Measurements from ENCODE around the gene HIP1. TPM values are rescaled to one million over a fixed set of nuclear protein-coding genes. Genes with fewer than 3 reads are reported as not detected.
"Not testable (repeated sequence)": the region's sequence is repeated elsewhere in the genome, so short reads cannot be mapped to it uniquely, and the experiment has no call there.

Gene HIP1
- total and polyA plus RNA-seq, 9 of the 15 experiments (the other 6 are each of a cell fraction or from before 2014, with no cell fraction given): 2.4 to 13.7 (median 9.5) TPM

DNA sequence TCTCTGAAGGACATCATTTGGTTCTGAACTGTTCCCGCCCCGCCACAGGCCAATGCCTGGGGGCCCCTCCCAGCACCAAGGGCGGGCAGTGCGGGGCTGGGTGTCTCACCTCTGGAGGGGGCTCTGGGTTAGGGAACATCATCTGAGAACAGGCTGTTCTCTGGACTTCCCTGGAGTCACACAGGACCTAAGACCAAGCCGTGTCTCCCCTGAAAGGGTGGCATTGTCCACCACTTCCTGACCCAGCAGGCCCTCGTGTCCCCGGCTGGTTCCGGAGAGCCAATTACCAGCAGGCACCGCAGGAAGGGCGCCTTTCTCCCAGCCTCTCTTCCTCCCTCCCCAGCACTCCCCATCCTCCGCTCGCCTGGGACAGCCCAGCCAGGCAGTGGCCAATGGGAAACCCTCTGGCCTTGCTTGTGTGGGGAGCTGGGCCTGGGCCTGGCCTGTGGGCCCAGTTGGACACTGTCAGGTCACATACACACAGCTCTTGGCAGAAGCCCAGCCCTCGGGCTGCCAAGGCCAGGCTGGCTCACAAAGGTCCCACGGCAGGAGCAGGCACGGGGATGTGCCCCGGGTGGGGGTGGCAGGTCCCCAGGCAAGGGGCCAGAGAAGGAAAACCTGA, 127.1 kb downstream of the HIP1 start (continued):
- TF ChIP-seq, protein P1, sequence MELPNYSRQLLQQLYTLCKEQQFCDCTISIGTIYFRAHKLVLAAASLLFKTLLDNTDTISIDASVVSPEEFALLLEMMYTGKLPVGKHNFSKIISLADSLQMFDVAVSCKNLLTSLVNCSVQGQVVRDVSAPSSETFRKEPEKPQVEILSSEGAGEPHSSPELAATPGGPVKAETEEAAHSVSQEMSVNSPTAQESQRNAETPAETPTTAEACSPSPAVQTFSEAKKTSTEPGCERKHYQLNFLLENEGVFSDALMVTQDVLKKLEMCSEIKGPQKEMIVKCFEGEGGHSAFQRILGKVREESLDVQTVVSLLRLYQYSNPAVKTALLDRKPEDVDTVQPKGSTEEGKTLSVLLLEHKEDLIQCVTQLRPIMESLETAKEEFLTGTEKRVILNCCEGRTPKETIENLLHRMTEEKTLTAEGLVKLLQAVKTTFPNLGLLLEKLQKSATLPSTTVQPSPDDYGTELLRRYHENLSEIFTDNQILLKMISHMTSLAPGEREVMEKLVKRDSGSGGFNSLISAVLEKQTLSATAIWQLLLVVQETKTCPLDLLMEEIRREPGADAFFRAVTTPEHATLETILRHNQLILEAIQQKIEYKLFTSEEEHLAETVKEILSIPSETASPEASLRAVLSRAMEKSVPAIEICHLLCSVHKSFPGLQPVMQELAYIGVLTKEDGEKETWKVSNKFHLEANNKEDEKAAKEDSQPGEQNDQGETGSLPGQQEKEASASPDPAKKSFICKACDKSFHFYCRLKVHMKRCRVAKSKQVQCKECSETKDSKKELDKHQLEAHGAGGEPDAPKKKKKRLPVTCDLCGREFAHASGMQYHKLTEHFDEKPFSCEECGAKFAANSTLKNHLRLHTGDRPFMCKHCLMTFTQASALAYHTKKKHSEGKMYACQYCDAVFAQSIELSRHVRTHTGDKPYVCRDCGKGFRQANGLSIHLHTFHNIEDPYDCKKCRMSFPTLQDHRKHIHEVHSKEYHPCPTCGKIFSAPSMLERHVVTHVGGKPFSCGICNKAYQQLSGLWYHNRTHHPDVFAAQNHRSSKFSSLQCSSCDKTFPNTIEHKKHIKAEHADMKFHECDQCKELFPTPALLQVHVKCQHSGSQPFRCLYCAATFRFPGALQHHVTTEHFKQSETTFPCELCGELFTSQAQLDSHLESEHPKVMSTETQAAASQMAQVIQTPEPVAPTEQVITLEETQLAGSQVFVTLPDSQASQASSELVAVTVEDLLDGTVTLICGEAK (IDR thresholded peaks at IDR 0.05): no peak
- TF ChIP-seq, protein P1 (CRISPR knock-in tag; IDR thresholded peaks at IDR 0.05): no peak
- no peak for TF ChIP-seq HNRNPL (IDR thresholded peaks at IDR 0.05; ENCODE audit: low read depth, low read length)
- no peak for TF ChIP-seq ZFPM2 (CRISPR knock-in tag; IDR thresholded peaks at IDR 0.05)
- no peak for TF ChIP-seq ZNF79 (CRISPR knock-in tag; IDR thresholded peaks at IDR 0.05; ENCODE audit: low read depth)
- TF ChIP-seq KAT7 (CRISPR knock-in tag; IDR thresholded peaks at IDR 0.05; ENCODE audit: borderline replicate concordance): no peak
- no peak for TF ChIP-seq TEAD1 (CRISPR knock-in tag; IDR thresholded peaks at IDR 0.05)

DNA sequence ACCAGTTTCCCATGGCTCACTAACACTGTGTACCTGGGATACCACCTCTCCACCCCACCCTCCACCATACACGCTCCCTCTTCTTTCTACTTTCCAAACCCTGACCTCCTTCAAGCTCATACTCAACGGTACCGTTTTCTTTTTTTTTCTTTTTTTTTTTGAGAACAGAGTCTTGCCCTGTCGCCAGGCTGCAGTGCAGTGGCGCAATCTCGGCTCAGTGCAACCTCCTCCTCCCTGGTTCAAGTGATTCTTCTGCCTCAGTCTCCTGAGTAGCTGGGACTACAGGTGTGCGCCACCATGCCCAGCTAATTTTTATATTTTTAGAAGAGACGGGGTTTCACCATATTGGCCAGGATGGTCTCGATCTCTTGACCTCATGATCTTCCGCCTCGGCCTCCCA, 129.3 kb downstream of the HIP1 start:
- FAIRE-seq; intact Hi-C loops (cut with micrococcal nuclease); DNase-seq (ENCODE audit: extremely low read depth in 1 of 4, low spot score in 3 of 4); H3K4me3 ChIP-seq; H3K4me2 ChIP-seq (ENCODE audit: insufficient read depth, low read length); CTCF ChIA-PET (ENCODE audit: low intra/inter-chr PET ratio); H3K9me3 ChIP-seq (replicated peaks; ENCODE audit: control insufficient read depth, insufficient read depth, low read depth, low read length); ATAC-seq; H2AFZ ChIP-seq (ENCODE audit: low read depth, low read length); H3K79me2 ChIP-seq (ENCODE audit: control insufficient read depth, insufficient read depth, low read length); H4K20me1 ChIP-seq (replicated peaks; ENCODE audit: control insufficient read depth, insufficient read depth, low read length); BruUV-seq (replicated peaks); H3K27me3 ChIP-seq (ENCODE audit: control insufficient read depth in 2 of 2, insufficient read depth in 2 of 2, low read length in 2 of 2); H3K9ac ChIP-seq (ENCODE audit: insufficient read depth in 1 of 2, low read depth in 2 of 2, low read length in 2 of 2); H3K9me1 ChIP-seq (ENCODE audit: control insufficient read depth, insufficient read depth, low read length); H3K36me3 ChIP-seq (ENCODE audit: control insufficient read depth, insufficient read depth, low read length); in situ Hi-C loops (cut with MboI); H3K27ac ChIP-seq (ENCODE audit: extremely low read depth, low read depth, low read length): not testable (repeated sequence)
- 78% methylated on average over 10 of the region's 11 CpGs for WGBS (ENCODE audit: insufficient coverage, low coverage, missing lambda C conversion rate)
- peaks cover 6 to 11% of the 10 kb centered on the region in 2 experiments; a peak in 3 of 5 replicates for H3K4me1 ChIP-seq (replicated peaks in 1 of 2; ENCODE audit: control insufficient read depth in 2 of 2, insufficient read depth in 2 of 2, low read length in 2 of 2)
- POLR2A ChIA-PET: interaction anchor here (0.8 to 1.6 kb wide), 2 partner anchors 10 to 15 kb away, joined by 3 to 5 read pairs; no protein-coding TSS in a partner anchor
